SH-SY5Y (cell line): ENCODE measurements around the gene GRAMD1B.

Experiments used
- GATA2 ChIP-seq: IDR thresholded peaks from 2 replicates; pipeline ENCODE4 v1.6.1; 2011; ENCODE audit warnings: mild to moderate bottlenecking, low read depth, low read length
- GATA3 ChIP-seq: IDR thresholded peaks from 2 replicates; pipeline ENCODE4 v1.6.1; 2011; ENCODE audit warnings: low read depth, mild to moderate bottlenecking, low read length, moderate library complexity

DNA sequence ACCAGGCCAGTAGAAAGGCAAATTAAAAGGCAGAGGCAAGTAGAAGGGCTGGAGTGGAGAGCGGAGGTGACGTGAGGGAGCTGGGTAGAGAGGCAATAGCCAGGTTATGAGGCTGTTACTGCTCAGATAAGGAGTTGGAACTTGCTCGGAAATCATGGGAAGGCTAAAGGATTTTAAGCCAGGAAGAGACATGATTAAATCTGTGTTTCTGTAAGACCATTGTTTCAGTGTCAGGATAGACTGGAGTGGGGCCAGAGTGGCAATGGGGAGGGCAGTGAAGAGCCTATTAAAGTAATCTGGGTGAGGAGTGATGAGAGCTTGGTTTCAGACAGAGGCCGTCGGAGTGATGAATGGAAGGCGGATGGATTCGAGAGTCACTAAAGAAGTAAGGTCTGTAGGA, 39.0 kb downstream of the GRAMD1B start:
- TF ChIP-seq GATA3 (no peak), GATA2 (no peak)
